Uterus (tissue), 2 donors: ENCODE data around the gene LRRC4C.

Experiments used
- POLR2A ChIP-seq, 2 donors: fragments of 450-650 bp; IDR thresholded peaks; one replicate each; pipeline ENCODE4 v1.6.1; 2016; ENCODE audit warnings: antibody characterized with exemption in 2 of 2, mild to moderate bottlenecking in 1 of 2, moderate library complexity in 1 of 2
- TF ChIP-seq, protein P1 (sequence below), 4 experiments: fragments of 200-600 bp in 2 of 4; fragments of 450-650 bp in 2 of 4; sonication (generic) in 2 of 4; IDR thresholded peaks; one replicate each; pipeline ENCODE4 v1.5.1; 2016 to 2019; ENCODE audit warnings: antibody characterized with exemption in 4 of 4, mild to moderate bottlenecking in 2 of 4, moderate library complexity in 1 of 4

GRCh38 chr11:41289408-41289807, 170.0 kb downstream of the LRRC4C start:
- TF ChIP-seq, protein P1, sequence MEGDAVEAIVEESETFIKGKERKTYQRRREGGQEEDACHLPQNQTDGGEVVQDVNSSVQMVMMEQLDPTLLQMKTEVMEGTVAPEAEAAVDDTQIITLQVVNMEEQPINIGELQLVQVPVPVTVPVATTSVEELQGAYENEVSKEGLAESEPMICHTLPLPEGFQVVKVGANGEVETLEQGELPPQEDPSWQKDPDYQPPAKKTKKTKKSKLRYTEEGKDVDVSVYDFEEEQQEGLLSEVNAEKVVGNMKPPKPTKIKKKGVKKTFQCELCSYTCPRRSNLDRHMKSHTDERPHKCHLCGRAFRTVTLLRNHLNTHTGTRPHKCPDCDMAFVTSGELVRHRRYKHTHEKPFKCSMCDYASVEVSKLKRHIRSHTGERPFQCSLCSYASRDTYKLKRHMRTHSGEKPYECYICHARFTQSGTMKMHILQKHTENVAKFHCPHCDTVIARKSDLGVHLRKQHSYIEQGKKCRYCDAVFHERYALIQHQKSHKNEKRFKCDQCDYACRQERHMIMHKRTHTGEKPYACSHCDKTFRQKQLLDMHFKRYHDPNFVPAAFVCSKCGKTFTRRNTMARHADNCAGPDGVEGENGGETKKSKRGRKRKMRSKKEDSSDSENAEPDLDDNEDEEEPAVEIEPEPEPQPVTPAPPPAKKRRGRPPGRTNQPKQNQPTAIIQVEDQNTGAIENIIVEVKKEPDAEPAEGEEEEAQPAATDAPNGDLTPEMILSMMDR (IDR thresholded peaks at IDR 0.05), result no peak
- no peak for TF ChIP-seq POLR2A (IDR thresholded peaks at IDR 0.05)
